Umbilical cord (tissue), 2 donors: ENCODE results near the gene RNF225. TPM values are rescaled to one million over a fixed set of nuclear protein-coding genes. Genes with fewer than 3 reads are reported as not detected.
"Not testable (repeated sequence)": the region's sequence is repeated elsewhere in the genome, so short reads cannot be mapped to it uniquely, and the experiment has no call there.

Experiments used
- DNase-seq: peaks from one replicate; pipeline ENCODE4 v3.0.0-alpha.2; 2015; ENCODE audit warnings: low spot score
- total RNA-seq: library from RNA; depleted of rRNA; stranded (reverse); fragments of >200 nt; gene quantifications from one replicate; pipeline ENCODE4 v1.2.3, GENCODE V29; 2014; ENCODE audit warnings: low replicate concordance; ENCODE audit not compliant: insufficient read depth

Gene RNF225
- total RNA-seq, result 0.72 TPM

DNA sequence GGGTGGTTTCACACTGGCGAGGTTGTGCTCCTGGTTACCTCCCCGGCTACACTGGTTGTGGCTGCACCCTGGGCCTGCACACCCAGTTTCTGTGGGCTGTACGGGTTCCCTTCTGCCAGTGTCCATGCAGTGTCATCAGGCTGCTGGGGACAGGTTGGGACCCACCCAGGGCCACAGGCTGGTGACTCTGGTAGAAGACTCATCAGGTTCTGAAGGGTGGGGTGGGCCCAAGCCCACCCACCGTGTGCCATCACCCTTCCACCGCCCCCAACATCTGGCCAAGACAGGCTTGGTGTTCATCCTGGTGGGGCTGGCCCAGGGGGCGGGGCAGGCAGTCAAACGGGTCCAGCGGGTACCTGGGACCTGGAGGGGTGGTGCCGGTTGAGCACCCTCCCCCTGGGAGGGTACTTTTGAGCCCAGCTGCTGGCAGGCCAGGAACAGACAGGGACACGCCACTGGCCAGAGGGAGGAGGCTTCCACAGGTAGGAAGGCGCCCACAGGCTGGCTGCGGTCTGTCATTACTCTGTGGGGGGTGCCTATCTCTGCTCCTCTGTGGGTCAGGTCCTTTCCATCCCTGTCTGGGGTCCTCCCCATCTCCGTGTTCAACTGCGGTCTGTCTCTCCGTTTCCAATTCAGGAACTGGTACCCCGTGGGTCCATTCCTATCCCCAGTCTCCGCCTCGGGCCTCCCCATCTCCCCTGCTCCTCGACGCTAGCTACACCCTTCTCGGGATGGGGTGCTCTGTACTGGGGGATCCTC lies at the start of gene RNF225:
Gene RNF225 (plus strand): TSS at position 437 of the 759 bp plus-strand sequence. CDS start 434 bp downstream, outside the sequence.
- no peak for DNase-seq

DNA sequence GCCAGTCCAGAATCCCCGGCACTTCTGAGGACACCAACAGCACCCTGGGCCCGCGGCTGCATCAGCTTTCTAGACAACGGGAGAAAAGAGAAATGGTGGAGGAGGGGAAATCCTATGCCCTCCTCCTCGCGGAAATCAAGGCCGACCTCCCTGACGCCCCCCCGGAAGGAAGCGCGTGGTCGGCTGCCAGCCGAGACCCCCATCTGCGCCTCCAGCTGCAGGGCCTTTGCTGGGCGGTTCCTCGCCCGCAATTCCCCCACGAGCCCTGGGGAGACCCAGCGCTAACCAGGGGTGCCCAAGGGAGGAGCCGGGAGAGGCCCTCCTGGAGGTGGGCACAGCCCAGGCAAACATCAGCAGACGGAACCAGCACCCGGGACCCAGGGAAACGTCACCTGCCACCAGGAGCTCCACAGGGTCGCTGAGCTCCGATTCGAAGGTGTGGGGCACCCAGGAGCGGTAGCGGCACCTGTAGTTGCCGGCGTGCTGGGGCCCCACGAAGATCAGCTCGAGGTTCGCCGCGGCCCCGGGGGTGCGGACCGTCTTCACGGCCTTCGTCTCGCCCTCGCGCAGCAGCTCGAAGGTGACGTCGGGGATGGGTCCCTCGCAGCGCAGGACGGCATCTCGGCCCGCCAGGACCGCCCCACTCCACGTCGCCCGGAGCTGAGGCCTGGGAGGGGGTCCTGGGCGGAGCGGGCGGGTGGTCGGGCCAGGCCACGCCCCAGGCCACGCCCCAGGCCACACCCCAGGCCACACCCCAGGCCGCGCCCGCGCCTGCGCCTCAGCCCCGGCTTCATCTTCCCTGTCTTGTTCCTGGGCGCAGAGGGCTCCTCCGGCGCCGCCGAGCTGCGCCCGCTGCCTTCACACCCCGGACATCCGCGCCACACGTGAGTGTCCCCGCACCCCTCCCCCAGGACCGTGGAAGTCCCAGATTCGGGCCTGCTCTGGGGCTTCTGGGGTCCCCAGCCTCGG lies 48.2 kb upstream of the RNF225 start:
- peak; percentile 75 for DNase-seq

GRCh38 chr19:58348080-58348479 lies 47.4 kb upstream of the RNF225 start:
- DNase-seq, result not testable (repeated sequence)

GRCh38 chr19:58349590-58349989 lies 45.9 kb upstream of the RNF225 start:
- DNase-seq, result no peak

DNA sequence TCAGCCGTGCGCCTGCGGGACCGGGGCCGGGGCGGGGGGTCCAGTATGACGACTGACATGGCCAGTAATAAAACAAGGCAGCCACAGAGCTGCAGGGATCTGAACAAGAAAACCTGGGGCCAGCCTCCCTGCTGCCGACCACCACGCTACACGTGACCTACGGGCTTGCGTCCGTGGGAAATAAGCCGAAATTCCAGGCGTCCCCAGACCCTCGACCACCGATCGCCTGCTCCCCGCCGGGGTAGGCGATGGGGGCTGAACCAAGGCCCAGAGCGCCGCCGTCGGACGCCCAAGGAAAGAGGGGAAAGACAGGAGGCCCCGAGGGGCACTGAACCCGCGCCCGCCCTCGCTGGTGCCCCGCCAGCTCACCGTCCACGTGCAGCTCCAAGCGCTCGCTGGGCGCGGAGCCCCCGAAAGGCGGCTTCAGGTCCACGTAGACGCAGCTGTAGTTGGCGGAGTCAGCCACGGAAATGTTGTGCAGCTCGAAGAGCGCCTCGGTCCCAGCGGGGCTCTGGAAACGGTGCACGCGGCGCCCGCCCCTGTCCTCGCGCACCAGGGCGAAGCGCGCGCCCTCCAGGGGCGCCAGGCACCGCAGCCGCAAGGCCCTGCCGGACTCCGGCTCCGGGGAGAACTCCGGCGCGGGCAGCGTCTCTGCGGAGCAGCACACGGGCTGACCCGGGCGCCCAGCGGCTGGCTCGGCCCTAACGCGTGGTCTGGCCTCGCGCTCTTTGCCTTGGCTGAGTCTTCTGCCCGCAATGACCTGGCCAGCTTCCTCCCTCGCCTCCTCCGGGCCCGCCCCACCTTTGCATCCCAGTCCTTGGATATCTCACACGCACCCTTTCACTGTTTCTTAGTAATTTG lies 45.2 kb upstream of the RNF225 start:
- no peak for DNase-seq

GRCh38 chr19:58350871-58351557 lies 44.4 kb upstream of the RNF225 start:
- DNase-seq, result no peak

GRCh38 chr19:58351558-58351878 lies 43.9 kb upstream of the RNF225 start:
- DNase-seq, result no peak

- DNase-seq, result no peak
These were observed 43.3 kb upstream of the RNF225 start for GRCh38 chr19:58351990-58352755.

- no peak for DNase-seq
These were observed 42.4 kb upstream of the RNF225 start, which contains the start of gene A1BG for GRCh38 chr19:58352760-58353671. Gene A1BG (minus strand): TSS chr19:58353492. CDS start chr19:58353437, 55 bp downstream.

DNA sequence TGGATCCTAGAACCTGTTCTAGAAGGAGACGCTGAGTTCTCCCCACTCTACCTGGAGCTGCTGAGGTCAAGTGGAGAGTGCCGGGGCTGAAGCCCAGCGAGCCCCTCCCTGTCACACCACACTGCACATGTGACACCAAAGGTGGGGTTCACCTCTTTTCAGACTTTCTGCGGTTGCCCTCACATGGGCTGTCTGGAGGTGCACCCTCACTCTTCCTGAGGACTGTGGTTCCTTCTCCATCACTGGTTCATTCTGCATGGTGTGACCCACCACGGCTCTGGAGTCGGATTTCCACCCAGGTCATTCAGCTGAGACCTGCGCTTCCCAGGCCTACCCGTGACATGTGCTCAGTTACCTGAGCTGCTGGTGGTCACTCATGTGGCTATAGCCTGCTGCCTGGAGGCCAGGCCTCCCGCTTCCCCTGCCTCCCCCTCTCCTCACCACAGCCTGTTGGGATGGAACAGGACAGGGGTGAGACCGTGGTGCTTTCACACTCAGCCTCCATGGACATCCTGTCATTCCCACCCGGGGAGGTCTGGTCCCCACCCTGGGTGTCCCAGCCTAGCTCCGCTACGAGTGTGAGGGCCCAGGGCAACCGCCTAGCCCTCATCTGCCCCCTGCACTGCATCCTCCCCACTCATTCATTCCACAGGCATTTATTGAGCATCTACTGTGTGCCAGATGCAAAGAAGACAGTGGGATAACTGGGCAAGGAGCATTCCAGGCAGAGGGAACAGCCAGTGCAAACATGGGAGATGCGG lies 41.6 kb upstream of the RNF225 start:
- DNase-seq, result no peak

DNA sequence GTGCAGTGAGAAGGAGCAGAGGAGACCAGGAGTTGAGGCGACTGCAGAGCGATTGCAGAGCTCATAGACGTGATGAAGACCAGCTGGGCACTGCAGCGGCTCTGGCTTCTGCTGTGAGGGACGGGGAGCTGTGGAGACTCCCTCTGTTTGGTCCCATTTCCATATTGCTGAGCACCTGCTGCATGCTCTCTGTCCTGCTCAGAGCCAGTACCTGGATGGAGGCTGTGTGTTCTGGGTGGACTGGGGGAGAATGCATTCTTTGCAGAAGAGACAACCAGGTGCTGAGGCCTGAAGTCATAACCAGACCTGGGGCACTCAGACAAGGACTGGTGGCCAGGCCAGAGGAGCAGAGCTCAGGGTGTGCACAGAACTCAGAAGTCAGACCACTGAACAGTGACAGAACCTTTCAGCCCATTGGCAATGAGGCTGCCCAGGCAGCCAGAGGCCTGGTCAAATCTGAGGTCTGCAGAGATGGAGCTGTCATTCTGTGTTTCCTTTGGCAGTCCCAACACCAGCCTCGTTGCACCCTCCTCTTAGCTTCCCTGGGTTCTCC lies 40.9 kb upstream of the RNF225 start:
- DNase-seq, result no peak

GRCh38 chr19:58355215-58355796 lies 40.1 kb upstream of the RNF225 start:
- no peak for DNase-seq

DNA sequence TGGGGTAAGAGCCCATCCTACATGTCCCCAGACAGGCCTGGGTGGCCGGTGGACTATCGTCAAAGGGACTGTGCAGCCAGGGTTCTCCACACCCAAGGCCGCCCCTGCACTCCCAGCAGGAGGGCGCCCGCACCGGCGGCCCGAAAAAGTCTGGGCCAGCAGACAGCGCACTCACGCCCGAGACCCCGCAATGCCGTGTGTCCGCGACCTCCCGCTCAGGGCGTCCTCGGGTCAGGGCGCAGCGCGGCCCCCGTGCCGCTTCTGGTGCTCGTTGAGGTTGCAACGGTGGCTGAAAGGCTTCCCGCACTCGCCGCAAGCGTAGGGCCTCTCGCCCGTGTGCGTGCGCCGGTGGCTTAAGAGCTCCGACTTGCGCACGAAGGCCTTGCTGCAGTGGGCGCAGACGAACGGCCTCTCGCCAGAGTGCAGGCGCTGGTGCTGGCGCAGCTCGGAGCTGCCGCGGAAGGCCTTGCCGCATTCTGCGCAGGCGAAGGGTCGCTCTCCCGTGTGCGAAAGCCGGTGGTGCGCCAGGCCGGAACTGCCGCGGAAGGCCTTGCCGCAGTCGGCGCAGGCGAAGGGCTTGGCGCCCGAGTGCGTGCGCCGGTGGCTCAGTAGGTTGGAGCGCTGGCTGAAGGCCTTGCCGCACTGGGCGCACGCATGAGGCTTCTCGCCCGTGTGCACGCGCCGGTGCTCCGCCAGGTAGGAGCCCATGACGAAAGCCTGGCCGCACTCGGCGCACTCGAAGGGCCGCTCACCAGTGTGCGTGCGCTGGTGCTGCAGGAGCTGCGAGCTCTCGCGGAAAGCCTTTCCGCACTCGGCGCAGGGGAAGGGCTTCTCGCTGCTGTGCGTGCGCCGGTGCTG lies 39.3 kb upstream of the RNF225 start:
- DNase-seq, result no peak

- no peak for DNase-seq
These were observed 38.5 kb upstream of the RNF225 start for GRCh38 chr19:58356766-58357480.

DNA sequence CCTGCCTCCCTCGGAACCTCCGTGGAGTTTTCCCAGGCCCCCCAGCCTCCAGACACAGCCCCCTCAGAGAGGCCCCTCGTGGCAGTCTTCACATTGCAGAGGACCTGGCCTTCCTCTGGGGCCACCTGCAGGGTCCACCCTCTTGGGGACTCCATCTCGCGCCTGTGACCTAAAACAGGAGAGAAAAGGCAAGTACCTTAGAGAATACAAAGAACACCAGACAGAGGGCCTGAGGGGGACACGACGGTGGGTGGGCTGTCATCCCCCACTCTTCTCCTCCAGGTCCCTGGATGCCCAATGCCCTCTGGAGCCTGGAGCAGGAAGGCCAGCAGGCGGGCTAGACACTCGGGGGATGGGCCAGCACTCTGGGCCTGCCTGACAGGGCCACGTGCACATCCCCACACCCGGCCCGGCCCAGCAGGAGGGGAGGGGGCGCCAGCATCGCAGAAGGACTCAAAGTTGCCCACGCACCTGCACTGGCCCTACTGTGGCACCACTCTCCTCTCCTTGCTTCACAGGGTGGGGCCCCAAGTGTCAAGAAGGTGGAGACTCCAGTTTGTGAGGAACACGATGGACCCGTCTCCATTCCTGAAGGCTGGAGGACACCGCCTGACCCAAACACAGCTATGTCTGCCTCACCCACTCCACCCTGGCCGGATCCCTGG lies 37.8 kb upstream of the RNF225 start:
- DNase-seq, result no peak
